HFFc6 (cell line): ENCODE measurements around the gene CHST11. TPM values are rescaled to one million over a fixed set of nuclear protein-coding genes. Genes with fewer than 3 reads are reported as not detected.

Experiments used
- DNase-seq: peaks from one replicate; pipeline ENCODE4 v3.0.0-alpha.2; 2018
- H3K27ac Mint-ChIP-seq: 2 replicates; pipeline ENCODE4 v1.8.0; 2020; ENCODE audit warnings: mild to moderate bottlenecking, mixed read lengths
- H3K27me3 Mint-ChIP-seq: 2 replicates; pipeline ENCODE4 v1.8.0; 2021; ENCODE audit warnings: mild to moderate bottlenecking, moderate library complexity, mixed read lengths; ENCODE audit not compliant: insufficient read depth
- H3K36me3 Mint-ChIP-seq: 2 replicates; pipeline ENCODE4 v1.8.0; 2021; ENCODE audit warnings: low read depth, mixed read lengths
- H3K4me1 Mint-ChIP-seq: 2 replicates; pipeline ENCODE4 v1.8.0; 2020; ENCODE audit warnings: low read depth, mixed read lengths
- H3K4me3 Mint-ChIP-seq: 2 replicates; pipeline ENCODE4 v1.8.0; 2020; ENCODE audit warnings: mild to moderate bottlenecking, moderate library complexity, mixed read lengths
- H3K9me3 Mint-ChIP-seq: 2 replicates; pipeline ENCODE4 v1.8.0; 2020; ENCODE audit warnings: mild to moderate bottlenecking, mixed read lengths
- CTCF ChIP-seq: fragments of 200-600 bp; sonication (generic); IDR thresholded peaks from 2 replicates; pipeline ENCODE4 v1.5.0; 2021; ENCODE audit warnings: antibody characterized with exemption, mild to moderate bottlenecking
- total RNA-seq, 6 experiments: library from RNA; stranded (reverse); fragmentation: NEBNext Ultra II Directional; extraction: Animal tissue kit (Norgen Biotek cat#: 25700); gene quantifications; 2 replicates in 1 of 6; 3 replicates in 5 of 6; pipeline ENCODE4 v1.2.3, GENCODE V29; 2021

The CHST11 gene
- total RNA-seq, 6 experiments from 2014 or later = 2.4 to 4.3 (median 3.8) TPM

- Mint-ChIP-seq H3K4me1 (peaks cover 21% of the 10 kb centered on the region), H3K27me3 (no peaks in the 10 kb centered on the region; the same call in 1 of the 2 replicates), H3K4me3 (no peak overlapping the region), H3K9me3 (no peaks in the 10 kb centered on the region), H3K36me3 (no peaks in the 10 kb centered on the region), H3K27ac (no peak overlapping the region)
- TF ChIP-seq CTCF = no peak
- no peak for DNase-seq
These were observed 211.5 kb downstream of the CHST11 start for GRCh38 chr12:104668274-104668718.

GRCh38 chr12:104669089-104669721, 212.5 kb downstream of the CHST11 start:
- no peaks in the 10 kb centered on the region for H3K9me3 Mint-ChIP-seq
- H3K27me3 Mint-ChIP-seq = no peaks in the 10 kb centered on the region; the same call in 1 of the 2 replicates
- no peak overlapping the region for H3K4me3 Mint-ChIP-seq
- DNase-seq = no peak
- peaks cover 30% of the 10 kb centered on the region for H3K4me1 Mint-ChIP-seq
- TF ChIP-seq CTCF = peak; percentile 26; the same call in 1 of the 2 replicates
- H3K27ac Mint-ChIP-seq = no peak overlapping the region
- H3K36me3 Mint-ChIP-seq = no peaks in the 10 kb centered on the region

GRCh38 chr12:104669851-104670337, 213.1 kb downstream of the CHST11 start:
- Mint-ChIP-seq H3K36me3 (no peaks in the 10 kb centered on the region), H3K27me3 (no peaks in the 10 kb centered on the region; the same call in 1 of the 2 replicates), H3K4me1 (peaks cover 30% of the 10 kb centered on the region), H3K4me3 (no peak overlapping the region), H3K27ac (no peak overlapping the region), H3K9me3 (no peaks in the 10 kb centered on the region)
- no peak for DNase-seq
- TF ChIP-seq CTCF = no peak

GRCh38 chr12:104670439-104671408, 214.0 kb downstream of the CHST11 start:
- Mint-ChIP-seq H3K4me3 (no peak overlapping the region), H3K27me3 (no peaks in the 10 kb centered on the region; the same call in 1 of the 2 replicates), H3K36me3 (no peaks in the 10 kb centered on the region), H3K4me1 (peaks cover 30% of the 10 kb centered on the region), H3K9me3 (no peaks in the 10 kb centered on the region), H3K27ac (no peak overlapping the region)
- TF ChIP-seq CTCF = no peak
- no peak for DNase-seq

- DNase-seq = peak; percentile 90
- Mint-ChIP-seq H3K27ac (peak overlapping the region; percentile 75), H3K27me3 (peaks cover under 1% of the 10 kb centered on the region; the same call in 1 of the 2 replicates), H3K9me3 (no peaks in the 10 kb centered on the region), H3K36me3 (no peaks in the 10 kb centered on the region), H3K4me3 (peak overlapping the region; percentile 70), H3K4me1 (peaks cover 30% of the 10 kb centered on the region)
- TF ChIP-seq CTCF = no peak
These were observed 214.8 kb downstream of the CHST11 start for GRCh38 chr12:104671409-104672095.
